ENCODE results near the gene MYLK.

- TF ChIP-seq CTCF (IDR thresholded peaks at IDR 0.05) (no peak), EP300 (IDR thresholded peaks at IDR 0.05) (no peak)
These were observed 211.5 kb downstream of the MYLK start for GRCh38 chr3:123672429-123673146.

Measured in suprapubic skin (tissue), 3 donors.